ENCODE results near the gene NOVA1. TPM values are rescaled to one million over a fixed set of nuclear protein-coding genes. Genes with fewer than 3 reads are reported as not detected.

NOVA1 gene
- total RNA-seq, 2 donors from 2014 or later: 1.5 TPM; not detected in 1

- peaks cover 3 to 9% of the 10 kb centered on the region in 2 donors for H3K9me3 Mint-ChIP-seq
- DNase-seq (ENCODE audit: low spot score in 2 of 2): no peak
Measured at GRCh38 chr14:26597071-26597588, 703 bp downstream of the NOVA1 start.

GRCh38 chr14:26596543-26597061 lies 1.2 kb downstream of the NOVA1 start:
- no peak for DNase-seq (ENCODE audit: low spot score in 2 of 2)
- peaks cover 2 to 7% of the 10 kb centered on the region in 2 donors for H3K9me3 Mint-ChIP-seq
- ATAC-seq: no peak
- H3K27ac Mint-ChIP-seq: no peak overlapping the region
- H3K36me3 Mint-ChIP-seq: peaks cover 0 to 10% of the 10 kb centered on the region in 2 donors

More at GRCh38 chr14:26597071-26597588, 703 bp downstream of the NOVA1 start:
- Mint-ChIP-seq H3K36me3 (peaks cover 0 to 10% of the 10 kb centered on the region in 2 donors), H3K27ac (no peak overlapping the region)
- no peak for ATAC-seq

GRCh38 chr14:26595926-26596542 lies 1.8 kb downstream of the NOVA1 start:
- peaks cover 0 to 5% of the 10 kb centered on the region in 2 donors for H3K9me3 Mint-ChIP-seq
- DNase-seq (ENCODE audit: low spot score in 2 of 2): no peak
- ATAC-seq: no peak
- peaks cover 0 to 10% of the 10 kb centered on the region in 2 donors for H3K36me3 Mint-ChIP-seq
- no peak overlapping the region for H3K27ac Mint-ChIP-seq

- H3K9me3 Mint-ChIP-seq: peaks cover 0 to 3% of the 10 kb centered on the region in 2 donors
- DNase-seq (ENCODE audit: low spot score in 2 of 2): no peak
Measured at GRCh38 chr14:26594756-26595545, 2.9 kb downstream of the NOVA1 start.

GRCh38 chr14:26594148-26594547 lies 3.7 kb downstream of the NOVA1 start:
- no peak overlapping the region for H3K27ac Mint-ChIP-seq
- ATAC-seq (no peak), DNase-seq (ENCODE audit: low spot score in 2 of 2) (no peak)
- H3K36me3 Mint-ChIP-seq: peaks cover 0 to 7% of the 10 kb centered on the region in 2 donors
- no peaks in the 10 kb centered on the region for H3K9me3 Mint-ChIP-seq

More at GRCh38 chr14:26594756-26595545, 2.9 kb downstream of the NOVA1 start:
- Mint-ChIP-seq H3K36me3 (peaks cover 0 to 10% of the 10 kb centered on the region in 2 donors), H3K27ac (no peak overlapping the region)
- no peak for ATAC-seq

- H3K27ac Mint-ChIP-seq: no peak overlapping the region
- no peak for ATAC-seq
- DNase-seq (ENCODE audit: low spot score in 2 of 2): no peak
- H3K36me3 Mint-ChIP-seq: no peaks in the 10 kb centered on the region
- no peaks in the 10 kb centered on the region for H3K9me3 Mint-ChIP-seq
Measured at GRCh38 chr14:26593357-26593756, 4.5 kb downstream of the NOVA1 start.

GRCh38 chr14:26589925-26590324 lies 7.9 kb downstream of the NOVA1 start:
- no peak for DNase-seq (ENCODE audit: low spot score in 2 of 2)
- Mint-ChIP-seq H3K27ac (no peak overlapping the region), H3K36me3 (no peaks in the 10 kb centered on the region), H3K9me3 (no peaks in the 10 kb centered on the region)
- no peak for ATAC-seq

GRCh38 chr14:26577711-26578110 lies 20.1 kb downstream of the NOVA1 start:
- DNase-seq (ENCODE audit: low spot score in 2 of 2) (no peak), ATAC-seq (no peak)
- Mint-ChIP-seq H3K27ac (no peak overlapping the region), H3K9me3 (peaks cover 16 to 24% of the 10 kb centered on the region in 2 donors), H3K36me3 (no peaks in the 10 kb centered on the region)

GRCh38 chr14:26554069-26554772 lies 43.6 kb downstream of the NOVA1 start:
- H3K36me3 Mint-ChIP-seq: no peaks in the 10 kb centered on the region
- no peak overlapping the region for H3K27ac Mint-ChIP-seq
- H3K9me3 Mint-ChIP-seq: peaks cover 12 to 17% of the 10 kb centered on the region in 2 donors
- no peak for ATAC-seq
- no peak for DNase-seq (ENCODE audit: low spot score in 2 of 2)

GRCh38 chr14:26549571-26549970 lies 48.3 kb downstream of the NOVA1 start:
- H3K27ac Mint-ChIP-seq: no peak overlapping the region
- peaks cover 9 to 13% of the 10 kb centered on the region in 2 donors for H3K9me3 Mint-ChIP-seq
- ATAC-seq (no peak), DNase-seq (ENCODE audit: low spot score in 2 of 2) (no peak)
- H3K36me3 Mint-ChIP-seq: no peaks in the 10 kb centered on the region

GRCh38 chr14:26548406-26548805 lies 49.4 kb downstream of the NOVA1 start:
- DNase-seq (ENCODE audit: low spot score in 2 of 2) (no peak), ATAC-seq (no peak)
- no peak overlapping the region for H3K27ac Mint-ChIP-seq
- H3K36me3 Mint-ChIP-seq: no peaks in the 10 kb centered on the region
- peaks cover 15 to 19% of the 10 kb centered on the region in 2 donors for H3K9me3 Mint-ChIP-seq

- Mint-ChIP-seq H3K27ac (no peak overlapping the region), H3K9me3 (peaks cover 17 to 25% of the 10 kb centered on the region in 2 donors), H3K36me3 (no peaks in the 10 kb centered on the region)
- ATAC-seq (no peak), DNase-seq (ENCODE audit: low spot score in 2 of 2) (no peak)
Measured at GRCh38 chr14:26538176-26538575, 59.7 kb downstream of the NOVA1 start.

GRCh38 chr14:26531894-26532293 lies 65.9 kb downstream of the NOVA1 start:
- Mint-ChIP-seq H3K36me3 (no peaks in the 10 kb centered on the region), H3K27ac (no peak overlapping the region), H3K9me3 (peaks cover 8 to 21% of the 10 kb centered on the region in 2 donors)
- DNase-seq (ENCODE audit: low spot score in 2 of 2) (no peak), ATAC-seq (no peak)

GRCh38 chr14:26528415-26529182 lies 69.2 kb downstream of the NOVA1 start:
- no peak overlapping the region for H3K27ac Mint-ChIP-seq
- ATAC-seq: no peak
- DNase-seq (ENCODE audit: low spot score in 2 of 2): no peak

GRCh38 chr14:26527095-26527494 lies 70.7 kb downstream of the NOVA1 start:
- H3K27ac Mint-ChIP-seq: no peak overlapping the region
- no peaks in the 10 kb centered on the region for H3K36me3 Mint-ChIP-seq
- ATAC-seq (peak; percentile 43 to 65), DNase-seq (ENCODE audit: low spot score in 2 of 2) (no peak)
- H3K9me3 Mint-ChIP-seq: peaks cover 4% of the 10 kb centered on the region in 2 donors

More at GRCh38 chr14:26528415-26529182, 69.2 kb downstream of the NOVA1 start:
- peaks cover 11 to 13% of the 10 kb centered on the region in 2 donors for H3K9me3 Mint-ChIP-seq
- no peaks in the 10 kb centered on the region for H3K36me3 Mint-ChIP-seq

- ATAC-seq (no peak), DNase-seq (ENCODE audit: low spot score in 2 of 2) (no peak)
- peaks cover 3 to 4% of the 10 kb centered on the region in 2 donors for H3K9me3 Mint-ChIP-seq
- H3K36me3 Mint-ChIP-seq: no peaks in the 10 kb centered on the region
- no peak overlapping the region for H3K27ac Mint-ChIP-seq
Measured at GRCh38 chr14:26526137-26526536, 71.7 kb downstream of the NOVA1 start.
